HEK293T (cell line): Measurements from ENCODE around the gene MTHFR.

Experiments
- ARNT ChIP-seq: fragments of 450-650 bp; IDR thresholded peaks from 2 replicates; pipeline ENCODE4 v1.6.1; 2017; ENCODE audit warnings: mild to moderate bottlenecking
- FOXK2 ChIP-seq: fragments of 450-650 bp; IDR thresholded peaks from 2 replicates; pipeline ENCODE4 v1.6.1; 2016; ENCODE audit warnings: mild to moderate bottlenecking

DNA sequence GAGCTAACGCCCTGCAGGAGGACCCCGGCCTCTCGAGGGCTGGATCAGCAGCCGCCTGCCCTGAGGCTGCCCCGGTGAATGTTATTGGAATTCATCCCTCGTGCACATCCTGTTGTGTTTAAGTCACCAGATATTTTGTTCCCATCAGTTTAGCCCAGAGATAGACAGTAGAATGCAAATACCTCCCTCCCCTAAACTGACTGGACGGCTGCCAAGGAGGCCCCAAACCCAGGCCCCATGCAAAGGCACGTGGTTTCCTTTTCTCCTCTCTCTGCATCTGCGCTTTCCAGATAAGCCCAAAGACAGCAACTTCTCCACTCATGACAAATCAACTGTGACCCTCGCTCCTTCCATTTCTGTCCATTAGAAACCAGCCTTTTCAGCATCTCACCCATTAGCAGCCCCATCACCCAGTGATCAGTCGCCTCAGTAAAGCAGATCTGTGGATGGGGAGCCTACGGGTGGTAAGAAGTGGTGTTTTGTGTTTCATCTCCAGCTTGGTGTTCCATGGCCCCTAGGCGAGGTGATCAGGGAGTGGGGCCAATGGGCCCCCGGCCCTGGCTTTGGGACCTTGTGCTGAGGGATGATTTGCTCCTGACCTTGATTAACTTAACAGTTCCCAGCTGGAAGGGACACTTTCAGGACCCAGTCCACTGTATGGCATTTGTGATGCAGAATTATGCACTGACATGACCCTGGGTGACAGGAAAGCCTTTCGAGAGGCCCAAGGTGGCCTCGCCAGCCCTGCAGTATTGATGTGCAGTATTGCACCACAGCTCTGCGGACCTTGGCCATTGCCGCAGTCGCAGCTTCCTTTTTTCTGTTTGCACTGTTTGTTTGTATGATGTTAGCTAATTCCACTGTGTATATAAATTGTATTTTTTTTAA, 36.6 kb upstream of the MTHFR start:
- TF ChIP-seq FOXK2 (no peak), ARNT (no peak)
